AG04449 (cell line): ENCODE measurements around the gene DUOXA2.

Experiments
- CTCF ChIA-PET: fragments of 350-600 bp; formaldehyde crosslinking; extraction: SDS; loops from one replicate; lab custom pipeline; 2021; ENCODE audit warnings: antibody characterized with exemption; lab: Yijun Ruan, JAX
- POLR2A ChIA-PET: fragments of 400-600, 350-600 bp; formaldehyde crosslinking; extraction: SDS; loops from one replicate; lab custom pipeline; 2020; ENCODE audit warnings: antibody characterized with exemption, inconsistent platforms; lab: Yijun Ruan, JAX
- DNase-seq: peaks from one replicate; pipeline ENCODE4 v3.0.0-alpha.2; 2010; ENCODE audit warnings: low read depth, low spot score
- H3K4me3 ChIP-seq: 2 replicates; pipeline ENCODE4 v1.5.1; 2011; ENCODE audit warnings: low read depth, mild to moderate bottlenecking, control low read depth, low read length
- CTCF ChIP-seq: IDR thresholded peaks from one replicate; pipeline ENCODE4 v1.5.1; 2011; ENCODE audit warnings: mild to moderate bottlenecking, moderate library complexity, low read length, control low read depth, inconsistent platforms; ENCODE audit not compliant: insufficient read depth; ENCODE audit errors: missing control alignments

DUOXA2 gene

GRCh38 chr15:45128971-45129639 lies 15.0 kb downstream of the DUOXA2 start:
- no peak for DNase-seq
- POLR2A ChIA-PET: no interaction called here
- no peak for TF ChIP-seq CTCF
- CTCF ChIA-PET: interaction anchor here (11.5 kb wide), 1 partner anchor 8 kb away, joined by 129 read pairs; no protein-coding TSS in a partner anchor
- H3K4me3 ChIP-seq: no peak overlapping the region

GRCh38 chr15:45129651-45130129 lies 15.6 kb downstream of the DUOXA2 start, which contains the start of the genes DUOX1 and DUOXA1:
Gene DUOX1 (plus strand): TSS chr15:45129994. CDS start chr15:45131967, 1,973 bp downstream.
Gene DUOXA1 (minus strand): TSS chr15:45129879. CDS start chr15:45123014, 6,865 bp downstream.
- ChIA-PET CTCF (interaction anchor here (11.5 kb wide), 1 partner anchor 8 kb away, joined by 129 read pairs; no protein-coding TSS in a partner anchor), POLR2A (no interaction called here)
- TF ChIP-seq CTCF: no peak
- no peak within 1 kb of the TSS for H3K4me3 ChIP-seq
- no peak for DNase-seq

- POLR2A ChIA-PET: no interaction called here
- CTCF ChIA-PET: interaction anchor here (1.3 to 11.5 kb wide), 2 partner anchors 9 to 68 kb away, joined by 3 to 129 read pairs; no protein-coding TSS in a partner anchor
- no peak for TF ChIP-seq CTCF
- no peak for DNase-seq
- H3K4me3 ChIP-seq: no peak overlapping the region
Measured at GRCh38 chr15:45130291-45131000, 16.3 kb downstream of the DUOXA2 start.

- CTCF ChIA-PET: interaction anchor here (1.3 to 11.5 kb wide), 3 partner anchors 10 to 67 kb away, joined by 3 to 129 read pairs (median 5); no protein-coding TSS in a partner anchor
- TF ChIP-seq CTCF: no peak
- POLR2A ChIA-PET: no interaction called here
Measured at GRCh38 chr15:45131510-45131909, 17.4 kb downstream of the DUOXA2 start.

DNA sequence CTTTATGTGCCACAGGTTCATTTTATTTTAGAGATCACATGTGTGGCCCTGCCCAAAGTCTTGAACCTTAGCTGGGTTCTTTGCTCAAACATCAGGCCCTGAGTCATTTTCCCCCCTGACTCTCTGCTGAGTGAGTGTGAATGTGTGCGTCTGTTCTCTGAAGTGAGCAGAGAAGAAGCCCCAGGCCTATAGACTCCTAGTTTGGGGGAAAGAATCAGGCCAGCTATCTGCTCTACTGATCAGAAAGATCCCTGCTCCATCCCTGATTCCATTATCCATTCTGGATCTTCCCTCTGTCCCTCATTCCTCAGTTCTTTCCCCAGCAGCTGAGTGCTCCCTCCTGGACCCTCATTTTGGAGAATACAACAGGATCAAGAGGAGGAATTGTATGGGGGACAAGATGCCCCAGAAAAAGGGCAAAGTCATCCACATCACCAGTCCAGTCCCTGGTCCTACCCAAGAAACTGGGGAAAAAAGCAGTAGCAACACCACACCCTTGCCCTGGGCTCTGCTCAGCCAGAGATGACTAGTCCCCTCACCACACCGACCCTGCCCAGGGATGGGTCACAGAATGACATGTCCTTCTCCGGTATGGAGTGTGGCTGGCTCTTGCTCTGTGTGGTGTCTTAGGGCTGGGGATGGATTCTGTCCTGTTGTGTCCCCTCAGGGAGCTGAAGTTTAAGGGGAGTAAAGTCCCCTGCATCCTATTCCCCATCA lies 18.9 kb downstream of the DUOXA2 start:
- ChIA-PET CTCF (interaction anchor here (0.9 to 11.5 kb wide), 5 partner anchors 12 to 266 kb away, joined by 3 to 129 read pairs (median 4); no protein-coding TSS in a partner anchor), POLR2A (interaction anchor here (1.0 kb wide), 1 partner anchor 24 kb away, joined by 5 read pairs; no protein-coding TSS in a partner anchor)
- no peak for DNase-seq
- H3K4me3 ChIP-seq: no peak overlapping the region
- TF ChIP-seq CTCF: no peak

More at GRCh38 chr15:45131510-45131909, 17.4 kb downstream of the DUOXA2 start:
- DNase-seq: no peak
- H3K4me3 ChIP-seq: no peak overlapping the region
